GM11168 (cell line): ENCODE data around the gene ERI3.

ENCODE experiments used
- in situ Hi-C: fragments of 300-500 bp; cut with MboI; formaldehyde crosslinking; loops from one replicate; pipeline ENCODE4 v1.12.0; 2022; ENCODE audit warnings: low sequenced_read_pairs; ENCODE audit not compliant: unreplicated experiment

Gene ERI3

DNA sequence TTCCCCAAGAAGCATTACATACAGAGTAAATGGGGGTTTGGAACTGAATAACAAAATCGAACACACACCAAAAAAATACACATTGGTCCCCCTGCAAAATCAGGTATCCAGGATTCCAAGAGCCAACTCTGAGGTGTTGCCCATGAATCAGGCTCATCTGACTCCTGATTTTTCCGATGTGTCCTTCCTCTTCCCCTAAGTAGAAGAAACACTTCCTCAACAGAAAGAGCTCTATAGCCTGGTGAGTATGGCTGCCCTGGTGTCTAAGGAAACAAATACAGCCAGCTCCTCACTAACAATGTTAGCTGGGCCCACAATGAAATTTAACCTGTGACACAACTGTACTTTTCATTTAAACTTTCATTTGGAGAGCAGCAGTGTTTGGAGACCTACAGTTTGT lies 33.6 kb downstream of the ERI3 start:
- in situ Hi-C loops = no loop called here

DNA sequence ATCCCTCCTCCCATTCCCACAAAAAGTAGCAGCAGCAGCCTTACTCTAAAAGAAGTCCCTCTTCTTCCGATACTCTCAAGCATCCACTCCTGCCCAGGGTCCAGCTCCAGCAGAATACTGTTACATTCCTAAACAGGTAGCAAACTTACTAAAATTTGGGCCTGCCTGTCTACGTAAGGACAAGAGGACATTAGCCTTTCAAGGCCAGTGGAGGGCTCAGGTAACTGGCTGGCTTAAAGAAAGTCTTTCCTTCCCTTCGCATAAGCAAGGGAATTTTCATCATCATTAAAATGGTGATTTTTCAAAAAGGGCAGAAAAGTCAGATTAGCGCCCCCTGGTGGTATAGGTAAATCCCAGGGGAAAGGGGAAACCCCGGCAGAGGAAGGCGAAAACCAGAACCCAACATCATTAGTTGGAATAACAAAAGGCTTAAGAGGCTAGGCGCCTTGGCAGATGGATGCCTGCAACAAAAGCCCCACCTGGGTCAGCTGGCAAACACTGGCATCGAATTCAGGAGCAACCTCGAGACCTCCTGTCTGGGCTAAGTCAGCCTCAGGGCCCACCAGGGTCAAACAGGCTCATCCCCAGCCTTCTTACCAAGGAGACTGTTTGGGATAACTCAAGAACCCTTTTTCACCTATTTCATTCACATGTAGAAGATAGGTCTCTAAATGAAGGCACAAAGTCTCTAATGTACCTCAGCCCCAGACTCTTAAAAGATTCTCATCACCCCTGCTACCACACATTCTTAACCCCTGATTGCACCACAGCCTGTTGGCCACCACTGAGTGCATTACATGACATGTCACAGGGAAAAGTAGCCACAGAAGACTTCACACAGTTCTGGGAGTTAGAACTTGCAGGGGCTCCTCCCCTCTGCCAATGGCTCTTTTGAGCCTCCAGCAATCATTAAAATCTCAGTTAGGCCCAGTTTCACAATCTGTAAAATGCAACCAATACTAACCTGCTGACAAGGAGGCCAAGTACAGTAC lies 36.7 kb downstream of the ERI3 start:
- in situ Hi-C loops = no loop called here

DNA sequence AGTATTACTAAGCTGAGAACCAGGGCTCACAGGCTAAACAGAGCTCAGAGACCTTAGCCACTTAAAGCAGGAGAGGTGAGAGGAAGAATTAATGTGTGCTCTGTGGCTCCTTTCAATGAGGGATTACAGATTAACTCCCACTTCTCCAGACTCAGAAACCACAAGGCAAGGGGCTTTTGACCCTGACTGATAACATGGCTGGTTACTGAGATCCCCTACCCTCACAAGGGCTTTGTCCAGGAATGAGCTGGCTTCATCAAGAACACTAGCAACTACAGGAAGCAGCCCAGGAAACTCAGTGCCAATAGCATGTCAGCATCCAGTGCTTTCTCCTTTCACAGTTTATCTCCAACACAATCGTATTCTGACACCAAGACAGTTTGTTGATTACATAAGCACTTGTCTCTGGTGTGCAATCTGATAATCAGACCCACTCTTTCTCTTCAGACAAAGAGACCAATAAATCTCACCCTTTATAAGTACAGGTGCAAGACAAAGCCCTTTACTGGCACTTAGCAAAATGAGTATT lies 38.8 kb downstream of the ERI3 start:
- in situ Hi-C loops = no loop called here

DNA sequence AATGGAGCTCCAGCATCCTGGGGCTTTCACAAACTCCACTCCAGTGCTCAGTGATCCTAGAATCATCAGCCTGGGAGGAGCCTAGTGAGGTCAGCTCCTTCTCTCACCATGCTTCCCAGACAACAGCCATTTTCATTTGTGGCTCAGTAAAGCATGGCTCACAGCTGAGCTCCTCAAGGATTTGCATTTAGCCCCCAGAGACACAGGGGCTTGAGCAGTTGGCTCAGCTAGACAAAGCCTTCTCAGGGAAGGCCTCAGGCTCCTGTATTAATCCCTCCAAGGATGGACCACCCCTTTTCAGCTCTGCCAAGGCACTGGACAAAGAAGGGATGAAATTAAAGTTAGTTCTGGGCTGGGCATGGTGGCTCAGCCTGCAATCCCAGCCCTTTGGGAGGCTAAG lies 39.5 kb downstream of the ERI3 start:
- in situ Hi-C loops = no loop called here

DNA sequence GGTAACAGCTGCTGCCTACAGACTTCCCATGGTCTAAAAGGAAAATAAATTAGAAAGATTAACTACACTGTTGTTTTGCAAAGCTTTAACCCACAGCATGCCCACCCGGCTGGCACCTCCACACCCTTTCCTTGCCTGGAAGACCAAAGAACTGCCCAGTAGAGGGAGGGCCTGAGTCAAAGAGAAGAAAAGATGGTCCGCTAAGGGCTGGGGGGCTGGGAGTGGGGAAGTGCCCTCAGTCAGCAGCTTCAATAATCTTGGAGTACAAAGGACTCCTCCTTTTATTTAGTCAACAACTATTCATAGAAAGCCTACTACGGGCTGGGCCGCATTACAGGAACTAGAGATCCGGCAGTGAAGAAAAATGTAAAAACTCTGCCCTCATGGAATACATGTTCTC lies 40.6 kb downstream of the ERI3 start:
- in situ Hi-C loops = no loop called here

DNA sequence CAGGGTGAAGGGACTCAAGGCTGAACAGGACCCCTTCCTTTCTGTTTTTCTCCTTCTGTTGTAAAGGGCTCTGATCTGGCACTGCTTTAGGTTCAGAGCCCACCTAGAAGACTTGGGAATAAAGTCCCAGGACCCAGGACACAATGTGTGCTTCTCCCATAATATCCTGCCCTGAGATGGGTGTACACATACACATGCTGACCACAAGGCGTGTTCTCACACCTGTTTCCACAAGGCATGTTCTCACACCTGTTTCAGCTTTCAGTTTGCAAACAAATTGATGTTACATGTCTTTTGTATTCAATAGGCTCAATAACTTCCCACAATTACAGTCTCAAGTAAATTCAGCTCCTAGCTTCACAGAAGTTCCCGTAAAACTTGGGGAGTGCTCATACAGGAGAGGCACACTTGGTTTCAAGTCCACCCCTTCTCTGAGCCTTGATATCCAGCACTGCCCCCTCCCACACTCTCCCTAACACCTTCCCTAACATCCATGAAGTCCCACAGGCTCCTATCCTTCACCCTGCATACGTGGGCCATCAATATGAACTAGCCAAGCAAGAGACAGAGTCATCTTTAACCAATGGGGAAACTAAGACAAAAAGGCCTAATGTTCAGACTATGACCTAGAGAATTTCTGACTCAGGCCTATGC lies 41.7 kb downstream of the ERI3 start:
- in situ Hi-C loops = no loop called here

DNA sequence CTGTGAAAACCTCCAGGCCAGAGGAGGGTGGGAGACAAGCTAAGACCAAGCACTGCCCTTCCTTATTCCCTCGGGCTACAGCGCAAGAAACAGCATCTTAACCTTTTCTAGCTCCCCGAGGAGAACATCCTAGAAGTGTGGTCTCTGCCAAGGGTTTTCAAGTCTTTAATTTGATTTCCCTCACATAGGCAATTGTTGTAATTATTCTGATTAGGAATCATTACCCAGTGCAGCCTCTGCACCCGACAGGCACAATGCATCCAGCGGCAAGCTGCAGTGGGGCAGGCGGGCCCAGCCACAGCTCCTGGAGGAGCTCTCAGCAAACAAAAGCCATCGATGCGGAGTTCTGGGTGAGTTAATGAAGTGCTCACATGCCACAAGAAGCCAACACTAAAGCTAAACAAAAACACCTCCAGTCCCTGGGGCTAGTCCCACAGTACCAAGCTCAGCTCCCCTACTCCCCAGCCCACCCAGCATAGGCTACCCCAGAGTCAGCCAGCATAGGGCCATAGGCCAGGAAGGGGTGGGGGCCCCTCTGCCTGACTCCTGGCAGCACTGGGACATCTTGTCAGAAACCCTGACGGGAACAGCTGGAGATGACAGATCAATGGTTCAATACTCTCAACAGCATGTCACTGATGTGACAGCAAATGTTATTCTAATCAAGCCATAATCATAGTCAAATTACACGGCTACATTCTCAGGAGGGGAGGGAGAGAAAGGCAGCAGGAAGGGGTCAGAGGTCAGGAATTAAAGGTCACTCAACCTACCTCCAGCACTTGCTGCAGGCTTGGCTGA lies 42.5 kb downstream of the ERI3 start:
- in situ Hi-C loops = no loop called here

DNA sequence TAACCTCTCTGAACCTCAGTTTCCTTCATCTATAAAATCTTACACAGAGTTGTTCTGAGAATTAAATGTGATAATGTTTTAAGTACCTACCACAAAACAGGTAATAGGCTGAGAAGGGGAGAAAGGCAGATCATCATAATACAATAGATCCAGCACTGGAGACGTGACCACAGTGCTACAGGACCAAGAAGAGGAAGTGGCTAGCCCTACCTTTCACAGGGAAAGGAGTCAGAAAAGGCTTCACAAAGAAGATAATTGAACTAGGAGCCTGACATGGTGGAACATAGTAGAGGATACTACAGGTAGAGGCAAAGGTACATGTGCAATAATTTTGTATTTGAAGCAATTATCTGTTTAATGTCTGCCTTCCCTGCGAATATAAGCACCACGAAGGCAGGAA lies 45.1 kb downstream of the ERI3 start:
- in situ Hi-C loops = no loop called here

DNA sequence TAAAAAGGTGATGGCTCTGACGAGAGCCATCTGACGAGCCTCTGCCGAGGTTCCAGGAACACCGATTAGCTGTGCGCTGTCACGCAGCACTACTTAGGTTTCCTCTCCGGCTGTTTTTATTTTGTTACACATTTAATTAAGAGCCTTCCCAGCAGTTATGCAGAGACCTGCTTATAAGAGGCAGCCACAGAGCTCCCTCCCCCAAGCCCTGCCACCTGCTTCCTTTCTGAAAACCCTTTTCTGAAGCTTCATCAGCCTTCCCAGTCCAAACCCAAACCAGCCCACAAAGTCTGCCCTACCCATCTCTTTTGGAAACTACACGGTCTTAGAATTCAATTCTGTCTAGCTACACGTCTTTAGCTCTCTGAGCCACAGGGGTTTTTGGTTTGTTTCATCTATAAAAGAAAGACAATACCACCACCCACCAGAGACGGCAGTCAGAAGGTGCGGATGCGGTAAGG lies 49.1 kb downstream of the ERI3 start:
- in situ Hi-C loops = no loop called here

DNA sequence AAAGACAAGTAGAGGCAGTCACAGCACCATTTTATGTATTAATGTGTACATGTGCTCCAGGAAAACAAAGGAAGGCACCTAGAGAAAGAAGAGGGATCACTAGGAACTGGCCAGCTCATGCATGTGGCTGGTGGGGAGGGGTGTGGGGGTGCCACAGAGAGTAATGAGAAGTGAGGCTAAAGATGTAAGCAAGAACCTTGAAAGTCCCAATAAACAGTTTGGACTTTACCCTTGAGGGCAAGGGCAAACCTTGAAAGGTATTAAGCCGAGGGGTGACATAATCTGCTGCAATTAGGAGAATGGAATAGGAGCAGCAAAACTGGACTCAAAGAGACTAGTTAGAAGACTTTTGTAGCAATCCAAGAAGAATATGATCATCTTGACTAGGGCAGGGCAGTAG lies 51.5 kb downstream of the ERI3 start:
- in situ Hi-C loops = no loop called here

DNA sequence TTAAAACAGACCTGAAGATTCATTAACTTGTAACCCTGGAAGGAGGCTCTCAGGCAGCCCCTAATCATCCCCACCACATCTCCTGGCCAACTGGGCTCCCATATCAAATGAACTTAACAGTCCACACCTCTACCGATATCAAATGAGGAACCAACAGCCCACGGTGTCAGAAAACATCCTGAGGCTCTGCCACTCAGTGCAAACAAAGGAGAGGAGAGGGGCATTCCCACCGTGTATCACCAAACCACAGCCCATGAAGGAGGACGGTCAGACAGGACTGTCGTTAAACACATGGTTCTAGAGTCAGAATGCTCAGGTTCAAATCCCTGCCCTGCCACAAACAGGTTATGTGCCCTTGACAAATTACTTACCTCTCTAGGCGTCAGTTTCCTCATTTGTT lies 52.5 kb downstream of the ERI3 start:
- in situ Hi-C loops = no loop called here

DNA sequence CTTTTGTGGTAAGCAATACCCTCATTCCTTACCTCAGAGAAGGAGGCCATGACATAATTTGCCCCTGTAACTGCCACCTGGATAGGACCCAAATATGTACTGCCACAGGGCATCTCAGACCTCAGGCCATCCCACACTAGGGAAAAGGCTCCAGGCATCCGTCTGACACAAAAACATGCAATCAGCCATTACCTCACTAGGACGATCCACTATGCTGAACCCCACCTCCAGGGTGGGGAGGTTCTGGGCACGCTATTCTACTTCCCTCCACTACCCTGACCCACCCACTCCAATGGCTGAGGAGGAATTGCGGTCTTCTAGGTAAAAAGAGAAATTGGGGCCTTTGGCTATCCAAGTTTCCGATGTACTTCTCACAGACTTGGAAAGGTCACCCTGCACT lies 53.6 kb downstream of the ERI3 start:
- in situ Hi-C loops = no loop called here

DNA sequence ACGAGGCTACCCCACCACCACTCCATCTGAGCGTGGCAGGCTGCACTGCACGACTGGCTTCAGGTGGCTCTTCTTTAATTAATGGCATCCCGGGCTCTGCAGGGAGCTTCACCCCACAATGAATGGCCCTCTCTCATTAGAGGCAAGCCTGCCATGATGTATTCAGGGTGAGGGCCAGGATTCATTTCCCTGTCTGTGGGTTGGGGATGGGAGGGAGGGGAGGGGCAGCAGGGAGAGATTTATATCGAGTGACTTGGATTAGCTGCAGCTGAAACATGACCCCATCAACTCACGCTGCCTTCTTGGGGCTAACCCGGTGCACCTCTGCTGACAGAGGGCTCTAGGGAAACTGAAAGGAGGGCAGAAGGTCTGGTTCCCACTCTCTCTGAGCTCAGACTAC lies 54.2 kb downstream of the ERI3 start:
- in situ Hi-C loops = no loop called here

DNA sequence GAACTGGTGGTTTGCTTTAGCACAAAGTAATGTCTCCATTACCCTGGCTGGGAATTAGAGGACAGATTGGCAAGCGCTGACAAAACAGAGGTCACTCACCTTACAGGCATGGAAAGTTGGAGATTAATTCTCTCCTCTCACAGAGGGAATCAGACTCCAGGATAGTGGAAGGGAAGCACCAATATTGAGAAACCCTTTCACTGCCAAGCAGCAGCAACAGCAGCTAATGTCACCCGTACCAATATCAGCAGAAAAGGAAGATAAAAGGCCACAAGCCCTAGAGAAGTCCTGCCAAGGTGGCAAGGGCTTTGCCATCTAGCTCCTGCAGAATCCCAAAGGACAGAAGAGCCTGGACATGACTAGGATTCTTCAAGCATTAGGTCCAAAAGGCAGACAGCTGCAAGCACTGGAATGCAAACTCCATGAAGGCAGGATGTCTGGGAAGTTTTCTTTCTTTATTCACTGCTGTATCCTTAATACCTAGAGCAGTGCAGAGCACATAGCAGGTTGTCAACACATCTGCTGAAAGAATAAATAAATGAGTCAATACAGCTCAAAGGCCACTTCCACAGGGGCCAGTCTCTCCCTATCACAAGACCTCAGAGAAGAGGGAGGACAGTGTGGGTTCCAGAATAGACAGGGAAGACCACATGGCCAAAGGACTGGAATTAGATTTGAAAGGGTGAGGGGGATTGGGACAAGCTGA lies 57.2 kb downstream of the ERI3 start:
- in situ Hi-C loops = no loop called here

DNA sequence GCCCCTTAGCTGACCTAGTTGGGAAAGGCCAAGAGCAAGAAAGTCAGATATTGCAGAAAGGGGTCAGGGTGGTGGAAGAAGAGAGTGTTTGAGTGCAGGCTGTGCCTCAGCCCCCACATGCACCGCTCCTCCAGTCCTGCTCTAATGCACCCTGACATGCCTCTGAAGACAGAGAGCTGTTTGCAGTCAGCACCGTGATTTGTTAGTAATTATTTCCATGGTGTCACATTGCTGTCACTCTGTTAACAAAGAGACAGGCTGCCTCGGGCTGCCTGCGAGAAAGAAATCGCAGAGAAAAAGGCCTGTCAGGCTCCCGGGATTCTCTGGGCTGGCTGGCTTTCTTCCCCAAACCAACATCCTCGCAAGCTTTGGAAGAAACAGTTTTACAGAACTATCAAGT lies 58.3 kb downstream of the ERI3 start:
- in situ Hi-C loops = no loop called here

DNA sequence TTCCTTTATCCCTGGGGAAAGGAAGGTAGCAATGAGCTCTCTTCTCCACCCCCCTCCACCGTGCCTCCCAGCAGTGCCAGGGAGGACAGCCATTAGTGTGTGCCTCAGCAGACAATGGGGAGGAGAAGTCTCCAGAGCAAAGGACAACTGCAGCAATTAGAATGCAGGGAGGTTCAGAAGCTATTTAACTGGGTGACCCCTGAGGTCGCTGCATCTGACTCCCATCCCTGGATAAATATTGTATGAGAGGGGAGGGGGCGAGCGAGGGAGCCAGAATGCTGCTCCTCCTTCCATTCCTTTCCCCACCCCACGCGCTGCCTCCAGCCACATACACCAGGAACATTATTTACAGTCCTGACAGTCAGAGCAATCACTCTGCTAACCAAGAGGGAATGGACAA lies 59.0 kb downstream of the ERI3 start:
- in situ Hi-C loops = no loop called here

DNA sequence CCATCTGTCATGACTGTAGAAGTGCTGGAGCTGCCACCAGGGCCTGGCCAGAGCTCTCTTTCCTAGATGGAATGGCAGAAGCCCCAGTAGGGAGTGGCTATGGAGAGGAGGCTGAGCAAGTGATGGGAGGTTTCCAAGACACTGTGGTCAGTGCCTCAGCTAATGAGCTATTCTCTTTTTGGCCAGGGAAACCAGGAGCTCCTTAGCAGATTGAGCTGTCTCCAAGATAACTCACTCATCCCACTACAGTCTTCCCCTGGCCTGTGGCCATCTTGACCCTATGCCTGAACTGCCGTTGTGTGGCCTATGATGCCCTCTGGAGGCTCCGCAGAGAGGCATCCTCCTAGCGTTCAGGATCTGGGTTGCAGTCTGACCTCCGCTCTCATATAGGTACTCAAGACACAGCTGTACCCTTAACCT lies 60.5 kb downstream of the ERI3 start:
- in situ Hi-C loops = no loop called here

DNA sequence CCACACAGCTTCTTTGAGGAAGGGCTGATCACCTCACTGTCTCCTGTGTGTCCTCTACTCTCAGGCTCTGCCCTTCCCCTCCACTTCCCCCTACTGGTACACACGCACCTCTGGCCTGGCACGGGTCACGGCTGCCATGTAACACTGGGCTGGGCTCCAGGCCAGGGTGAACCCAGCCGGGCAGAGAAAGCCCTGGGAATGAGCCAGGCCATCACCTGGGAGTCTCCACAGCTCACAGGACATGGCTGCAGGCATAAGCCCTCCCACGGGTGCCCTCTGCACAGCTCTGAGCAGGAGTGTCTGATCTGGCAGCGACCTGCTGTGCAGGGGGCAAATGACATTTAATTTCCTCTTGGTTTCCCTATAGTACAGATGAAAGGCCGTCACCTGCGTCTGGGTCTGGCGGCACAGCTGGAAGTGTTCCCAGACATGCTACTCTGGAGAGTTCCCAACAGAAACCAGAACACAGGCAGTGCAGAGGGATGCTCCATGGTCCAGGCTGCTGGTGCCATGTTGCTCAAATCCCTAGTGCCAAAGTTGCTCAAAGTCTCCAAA lies 61.2 kb downstream of the ERI3 start:
- in situ Hi-C loops = no loop called here

DNA sequence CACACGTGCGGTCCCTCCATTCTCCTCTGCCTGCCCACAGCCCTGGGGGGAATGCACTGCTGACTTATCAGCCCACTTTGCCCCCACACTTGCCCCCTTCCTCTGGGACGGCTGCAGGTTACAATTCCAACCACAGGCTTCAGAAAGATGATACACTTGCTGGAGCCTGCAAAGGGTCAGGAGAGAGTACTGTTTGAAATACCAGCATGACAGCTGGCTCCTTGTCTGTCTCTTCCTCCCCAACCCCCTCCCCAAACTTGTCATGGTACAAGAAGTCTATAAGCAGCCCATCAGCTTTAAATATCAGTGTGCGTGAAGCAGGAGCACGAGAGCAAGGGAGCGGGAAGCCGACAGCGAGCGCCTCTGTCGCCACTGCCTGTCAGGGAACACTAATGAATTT lies 62.4 kb downstream of the ERI3 start:
- in situ Hi-C loops = no loop called here
